Ovary (tissue), 9 donors: ENCODE measurements around the gene TRIM10. TPM values are rescaled to one million over a fixed set of nuclear protein-coding genes. Genes with fewer than 3 reads are reported as not detected.

ENCODE experiments used
- DNase-seq, 5 donors: peaks; one replicate each; pipeline ENCODE4 v3.0.0-alpha.2; 2019 to 2020
- H3K27ac ChIP-seq, 2 donors: fragments of 200-600 bp; one replicate each; pipeline versions ENCODE4 v1.5.1 to v1.8.0; 2019 to 2022
- H3K27me3 ChIP-seq: fragments of 200-600 bp; one replicate; pipeline ENCODE4 v1.8.0; 2022
- H3K36me3 ChIP-seq: fragments of 200-600 bp; sonication (generic); one replicate; pipeline ENCODE4 v1.5.1; 2019
- H3K4me1 ChIP-seq: one replicate; pipeline ENCODE4 v1.8.1; 2013; ENCODE audit warnings: mild to moderate bottlenecking, moderate library complexity; ENCODE audit not compliant: insufficient read depth
- H3K4me3 ChIP-seq: fragments of 200-600 bp; sonication (generic); one replicate; pipeline ENCODE4 v1.5.1; 2017
- H3K9me3 ChIP-seq, 2 donors: fragments of 200-600 bp in 1 of 2; sonication (generic) in 1 of 2; one replicate each; pipeline versions ENCODE4 v1.5.1 to v1.8.1; 2013 to 2019; ENCODE audit warnings: mild to moderate bottlenecking in 1 of 2, moderate library complexity in 1 of 2
- EP300 ChIP-seq: sonication (generic); formaldehyde crosslinking; IDR thresholded peaks from one replicate; pipeline ENCODE4 v1.6.1; 2017; ENCODE audit warnings: antibody characterized with exemption
- POLR2A ChIP-seq: fragments of 450-650 bp; IDR thresholded peaks from one replicate; pipeline ENCODE4 v1.6.1; 2017; ENCODE audit warnings: antibody characterized with exemption, mild to moderate bottlenecking, moderate library complexity
- WGBS, 3 donors: extraction: QIAGEN DNeasy Blood & Tissue Kit in 1 of 3; methylation state at CpG; one replicate each; pipeline versions ENCODE4 v1.1.5 to v1.1.7; 2013 to 2017; 5-methylcytosine and 5-hydroxymethylcytosine counted together
- intact Hi-C, 4 donors: fragments of 100-400 bp; cut with DNase I; formaldehyde crosslinking; loops; one replicate each; pipeline versions ENCODE4 v1.11.0 to v1.15.1; 2022 to 2023
- polyA plus RNA-seq, 2 donors: library from polyadenylated mRNA; stranded (reverse); fragments of 200-250 nt in 1 of 2; fragments of 350-450 nt in 1 of 2; fragmentation: Illumina TruSeq in 1 of 2; extraction: RNeasy Lipid Tissue Mini Kit (QIAGEN cat#74804) in 1 of 2; gene quantifications; one replicate each; pipeline ENCODE4 v1.2.3, GENCODE V29; 2013 to 2014
- total RNA-seq, 7 donors: library from RNA; depleted of rRNA in 2 of 7; stranded (reverse); fragments of >200 nt in 2 of 7; fragmentation: NEBNext Ultra II Directional in 3 of 7; extraction: Animal tissue kit (Norgen Biotek cat#: 25700) in 3 of 7; gene quantifications; one replicate each; pipeline versions ENCODE4 v1.1.0 to v1.2.4, GENCODE V29; 2016 to 2023
- TF ChIP-seq, protein P1 (sequence below), 3 donors: fragments of 450-650 bp in 2 of 3; fragments of 200-600 bp in 1 of 3; IDR thresholded peaks; one replicate each; pipeline versions ENCODE4 v1.5.1 to v1.8.0; 2016 to 2022; ENCODE audit warnings: antibody characterized with exemption in 3 of 3, mild to moderate bottlenecking in 1 of 3
- donor health status: DM: no; HTN: no; CAD: no; lungs with moderate emphysema.
- donor health status: DM: no; HTN: no; CAD: no.
- donor health status: Bipolar disorder and iron deficiency.
- donor health status: DM: yes; HTN: yes; CAD: no.
- donor health status: DM: no; HTN: no; CAD: no.
- donor health status: DM: yes; HTN: yes; CAD: no.

TRIM10 gene
- total and polyA plus RNA-seq, 9 donors: 0.10 TPM; not detected in 8

DNA sequence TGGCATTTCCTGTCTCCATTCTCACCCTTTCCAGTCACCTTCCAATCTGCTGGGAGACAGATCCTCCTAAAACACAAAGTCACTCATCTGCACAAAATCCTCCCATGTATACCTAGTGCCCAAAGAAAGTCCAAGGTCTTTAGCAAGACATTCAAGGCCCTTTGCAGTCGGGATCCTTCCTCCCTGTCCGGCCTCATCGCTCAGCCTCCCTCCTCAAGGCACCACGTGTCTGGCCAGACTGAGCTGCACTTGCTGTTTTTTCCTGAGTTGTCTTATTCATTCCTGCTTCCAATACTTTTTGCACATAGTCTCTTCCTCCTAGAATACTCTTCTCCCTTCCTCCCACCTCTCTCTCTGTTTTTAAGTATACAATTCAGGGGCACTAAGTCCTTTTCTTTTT lies 3.7 kb upstream of the TRIM10 start:
- no peak for DNase-seq
- intact Hi-C loops: loop anchor here in 1 of 4 donors (5.0 kb wide), 1 partner anchor 1592 kb away; no protein-coding TSS in a partner anchor
- WGBS, 3 donors: 67 to 76% (median 74%) methylated on average over 4 of the region's 4 CpGs

DNA sequence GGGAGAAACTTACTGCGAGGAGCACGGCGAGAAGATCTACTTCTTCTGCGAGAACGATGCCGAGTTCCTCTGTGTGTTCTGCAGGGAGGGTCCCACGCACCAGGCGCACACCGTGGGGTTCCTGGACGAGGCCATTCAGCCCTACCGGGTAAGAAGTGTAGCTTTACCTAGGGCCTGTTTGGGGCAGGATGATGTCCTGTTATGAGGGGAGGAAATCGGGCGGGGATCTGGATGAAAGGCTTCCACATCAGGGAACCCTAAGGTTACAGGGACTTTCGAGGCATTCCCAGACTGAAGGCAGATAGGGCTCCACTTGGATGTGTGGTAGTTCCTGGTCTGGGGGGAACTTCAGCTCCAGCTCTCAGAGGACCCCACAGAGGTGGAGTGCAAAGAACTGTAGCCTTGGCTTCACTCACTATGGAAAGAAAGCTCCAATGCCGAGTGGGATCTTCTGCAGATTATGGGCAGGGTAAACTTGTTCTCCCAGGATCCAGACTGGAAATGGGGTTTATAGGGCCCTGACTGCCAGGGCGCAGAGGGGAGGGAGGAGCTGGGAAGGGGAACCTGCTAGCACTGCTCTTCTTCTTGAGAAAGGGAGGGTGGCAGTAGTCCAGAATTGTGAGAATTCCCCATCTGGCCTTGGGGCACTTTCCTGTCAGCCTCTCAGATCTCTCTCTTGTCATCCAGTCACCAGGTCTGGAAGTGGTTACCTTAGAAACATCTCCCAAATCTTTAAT lies 3.1 kb upstream of the TRIM10 start:
- WGBS, 3 donors: 83 to 89% (median 87%) methylated on average over 16 of the region's 16 CpGs
- Histone ChIP-seq H3K36me3 (no peaks in the 10 kb centered on the region), H3K27ac (no peak overlapping the region), H3K27me3 (no peaks in the 10 kb centered on the region), H3K9me3 (no peaks in the 10 kb centered on the region), H3K4me3 (no peak overlapping the region), H3K4me1 (no peaks in the 10 kb centered on the region)
- DNase-seq: no peak
- no peak for TF ChIP-seq EP300
- TF ChIP-seq, protein P1, sequence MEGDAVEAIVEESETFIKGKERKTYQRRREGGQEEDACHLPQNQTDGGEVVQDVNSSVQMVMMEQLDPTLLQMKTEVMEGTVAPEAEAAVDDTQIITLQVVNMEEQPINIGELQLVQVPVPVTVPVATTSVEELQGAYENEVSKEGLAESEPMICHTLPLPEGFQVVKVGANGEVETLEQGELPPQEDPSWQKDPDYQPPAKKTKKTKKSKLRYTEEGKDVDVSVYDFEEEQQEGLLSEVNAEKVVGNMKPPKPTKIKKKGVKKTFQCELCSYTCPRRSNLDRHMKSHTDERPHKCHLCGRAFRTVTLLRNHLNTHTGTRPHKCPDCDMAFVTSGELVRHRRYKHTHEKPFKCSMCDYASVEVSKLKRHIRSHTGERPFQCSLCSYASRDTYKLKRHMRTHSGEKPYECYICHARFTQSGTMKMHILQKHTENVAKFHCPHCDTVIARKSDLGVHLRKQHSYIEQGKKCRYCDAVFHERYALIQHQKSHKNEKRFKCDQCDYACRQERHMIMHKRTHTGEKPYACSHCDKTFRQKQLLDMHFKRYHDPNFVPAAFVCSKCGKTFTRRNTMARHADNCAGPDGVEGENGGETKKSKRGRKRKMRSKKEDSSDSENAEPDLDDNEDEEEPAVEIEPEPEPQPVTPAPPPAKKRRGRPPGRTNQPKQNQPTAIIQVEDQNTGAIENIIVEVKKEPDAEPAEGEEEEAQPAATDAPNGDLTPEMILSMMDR (IDR thresholded peaks at IDR 0.05): no peak
- no peak for TF ChIP-seq POLR2A
- intact Hi-C loops: loop anchor here in 1 of 4 donors (5.0 kb wide), 1 partner anchor 1592 kb away; no protein-coding TSS in a partner anchor

More for the DNA sequence above, 3.7 kb upstream of the TRIM10 start:
- no peak for TF ChIP-seq EP300
- Histone ChIP-seq H3K9me3 (no peaks in the 10 kb centered on the region), H3K4me3 (no peak overlapping the region), H3K36me3 (no peaks in the 10 kb centered on the region), H3K27me3 (no peaks in the 10 kb centered on the region), H3K4me1 (no peaks in the 10 kb centered on the region), H3K27ac (no peak overlapping the region)

DNA sequence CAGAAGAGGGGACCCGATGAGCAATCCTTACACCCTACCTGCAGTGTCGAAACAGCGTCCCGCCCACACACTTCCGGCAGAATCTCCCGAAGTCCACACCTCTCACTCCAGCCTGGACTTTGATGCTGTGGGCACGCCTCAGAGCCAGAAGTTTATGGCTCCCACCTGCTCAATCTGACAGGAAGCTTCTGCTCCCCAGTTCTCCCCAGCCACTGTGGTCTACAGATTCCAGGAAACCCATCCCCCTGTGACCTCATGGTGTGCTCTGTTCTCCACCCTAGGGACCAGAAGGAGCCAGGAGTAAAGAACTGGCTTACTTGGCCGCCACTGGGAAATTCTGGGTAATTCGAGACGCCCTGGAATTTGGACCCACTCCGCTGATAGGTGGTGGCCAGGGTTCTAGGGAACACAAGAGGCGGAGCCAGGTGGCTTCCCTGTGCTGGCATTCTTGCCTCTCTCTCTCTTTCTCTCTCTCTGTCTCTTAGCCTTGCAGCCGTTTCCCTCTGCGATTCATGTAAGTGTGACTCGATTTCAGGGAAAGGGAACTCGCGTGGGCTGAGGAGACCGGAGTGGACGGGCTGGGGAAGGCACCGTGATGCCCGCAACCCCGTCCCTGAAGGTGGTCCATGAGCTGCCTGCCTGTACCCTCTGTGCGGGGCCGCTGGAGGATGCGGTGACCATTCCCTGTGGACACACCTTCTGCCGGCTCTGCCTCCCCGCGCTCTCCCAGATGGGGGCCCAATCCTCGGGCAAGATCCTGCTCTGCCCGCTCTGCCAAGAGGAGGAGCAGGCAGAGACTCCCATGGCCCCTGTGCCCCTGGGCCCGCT lies 2.3 kb upstream of the TRIM10 start, which contains the start of gene TRIM15:
Gene TRIM15 (plus strand): TSS at position 457 of the 828 bp plus-strand sequence. CDS start 139 bp downstream, at position 596.
- TF ChIP-seq, protein P1 (IDR thresholded peaks at IDR 0.05): no peak
- TF ChIP-seq EP300 (no peak), POLR2A (no peak)
- Histone ChIP-seq H3K36me3 (no peaks in the 10 kb centered on the region), H3K27me3 (no peaks in the 10 kb centered on the region), H3K9me3 (no peaks in the 10 kb centered on the region), H3K4me1 (no peaks in the 10 kb centered on the region), H3K27ac (no peak within 1 kb of the TSS), H3K4me3 (no peak within 1 kb of the TSS)
- intact Hi-C loops: loop anchor here in 1 of 4 donors (5.0 kb wide), 1 partner anchor 1591 kb away; no protein-coding TSS in a partner anchor
- no peak for DNase-seq
- 72 to 78% (median 77%) methylated on average over 31 of the region's 31 CpGs for WGBS, 3 donors

DNA sequence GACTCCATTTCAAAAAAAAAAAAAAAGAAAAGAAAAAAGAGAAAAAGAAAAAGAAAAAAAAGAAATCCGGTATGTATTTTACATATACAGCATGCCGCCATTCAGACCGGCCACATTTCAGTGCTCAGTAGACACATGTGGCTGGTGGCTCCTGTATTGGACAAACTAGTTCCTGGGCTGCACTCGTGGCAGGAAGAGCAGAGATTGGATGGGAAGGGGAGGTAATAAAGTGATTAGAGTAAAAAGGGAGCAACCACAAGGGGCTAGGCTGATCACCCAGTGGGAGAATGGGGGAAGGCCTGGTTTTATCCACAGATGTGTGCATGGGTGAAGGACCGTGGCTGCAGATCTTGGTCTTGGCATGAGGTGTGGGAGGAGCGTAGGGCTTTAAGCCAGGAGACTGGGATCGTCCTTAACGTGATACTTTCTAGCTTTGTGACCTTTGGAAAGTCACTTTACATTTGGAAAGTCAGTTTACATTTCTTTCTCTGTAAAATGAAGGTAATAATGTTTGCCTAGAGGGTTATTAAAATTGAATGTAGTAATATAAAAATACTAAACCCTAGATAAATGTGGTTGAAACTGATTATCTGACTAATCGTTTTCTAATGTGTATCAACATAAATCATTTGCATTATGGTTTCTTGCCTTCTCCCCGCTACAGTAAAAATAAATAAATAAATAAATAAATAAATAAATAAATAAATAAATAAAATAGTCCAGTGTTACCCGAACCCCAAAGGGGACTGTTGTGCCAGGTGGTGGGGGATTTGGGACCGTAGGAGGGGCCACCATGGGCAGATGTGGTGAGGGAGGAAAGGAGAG lies 1.5 kb upstream of the TRIM10 start:
- TF ChIP-seq POLR2A (no peak), EP300 (no peak)
- TF ChIP-seq, protein P1 (IDR thresholded peaks at IDR 0.05): no peak
- intact Hi-C loops: loop anchor here in 1 of 4 donors (5.0 kb wide), 1 partner anchor 1590 kb away; no protein-coding TSS in a partner anchor
- DNase-seq: no peak
- Histone ChIP-seq H3K27ac (no peak overlapping the region), H3K27me3 (no peaks in the 10 kb centered on the region), H3K9me3 (no peaks in the 10 kb centered on the region), H3K4me1 (no peaks in the 10 kb centered on the region), H3K36me3 (no peaks in the 10 kb centered on the region), H3K4me3 (no peak overlapping the region)
- 72 to 76% (median 74%) methylated on average over 12 of the region's 12 CpGs for WGBS, 3 donors
